Inflammatory macrophage treated with lipopolysaccharide for 4 hours (primary cell): ENCODE data around the gene SCUBE1.

Source experiments
- DNase-seq: peaks from one replicate; pipeline ENCODE4 v3.0.0-alpha.2; 2020

Gene SCUBE1

GRCh38 chr22:43253839-43254238 lies 89.3 kb downstream of the SCUBE1 start:
- DNase-seq, result no peak

GRCh38 chr22:43252319-43252718 lies 90.9 kb downstream of the SCUBE1 start:
- no peak for DNase-seq

GRCh38 chr22:43249789-43250471 lies 93.2 kb downstream of the SCUBE1 start:
- DNase-seq, result no peak

- no peak for DNase-seq
Measured at GRCh38 chr22:43247546-43248260, 95.5 kb downstream of the SCUBE1 start.

GRCh38 chr22:43246188-43246587 lies 97.0 kb downstream of the SCUBE1 start:
- DNase-seq, result no peak

GRCh38 chr22:43245717-43246116 lies 97.5 kb downstream of the SCUBE1 start:
- no peak for DNase-seq

- DNase-seq, result no peak
Measured at GRCh38 chr22:43244803-43245527, 98.2 kb downstream of the SCUBE1 start.

- no peak for DNase-seq
Measured at GRCh38 chr22:43244402-43244801, 98.8 kb downstream of the SCUBE1 start.

GRCh38 chr22:43243324-43243723 lies 99.8 kb downstream of the SCUBE1 start:
- DNase-seq, result no peak

GRCh38 chr22:43242627-43243026 lies 100.5 kb downstream of the SCUBE1 start:
- DNase-seq, result no peak

- no peak for DNase-seq
Measured at GRCh38 chr22:43241699-43242386, 101.3 kb downstream of the SCUBE1 start.

- no peak for DNase-seq
Measured at GRCh38 chr22:43241138-43241597, 102.0 kb downstream of the SCUBE1 start.

GRCh38 chr22:43240614-43241013 lies 102.6 kb downstream of the SCUBE1 start:
- no peak for DNase-seq

GRCh38 chr22:43239956-43240355 lies 103.2 kb downstream of the SCUBE1 start:
- DNase-seq, result no peak

GRCh38 chr22:43239193-43239780 lies 103.9 kb downstream of the SCUBE1 start:
- DNase-seq, result no peak

GRCh38 chr22:43238526-43239006 lies 104.6 kb downstream of the SCUBE1 start:
- DNase-seq, result no peak

- no peak for DNase-seq
Measured at GRCh38 chr22:43237280-43237679, 105.9 kb downstream of the SCUBE1 start.

- no peak for DNase-seq
Measured at GRCh38 chr22:43236411-43237166, 106.6 kb downstream of the SCUBE1 start.

GRCh38 chr22:43235445-43236409 lies 107.4 kb downstream of the SCUBE1 start:
- no peak for DNase-seq

- DNase-seq, result no peak
Measured at GRCh38 chr22:43234264-43234988, 108.7 kb downstream of the SCUBE1 start.
